ENCODE data around the gene VSIG8.

VSIG8 gene

DNA sequence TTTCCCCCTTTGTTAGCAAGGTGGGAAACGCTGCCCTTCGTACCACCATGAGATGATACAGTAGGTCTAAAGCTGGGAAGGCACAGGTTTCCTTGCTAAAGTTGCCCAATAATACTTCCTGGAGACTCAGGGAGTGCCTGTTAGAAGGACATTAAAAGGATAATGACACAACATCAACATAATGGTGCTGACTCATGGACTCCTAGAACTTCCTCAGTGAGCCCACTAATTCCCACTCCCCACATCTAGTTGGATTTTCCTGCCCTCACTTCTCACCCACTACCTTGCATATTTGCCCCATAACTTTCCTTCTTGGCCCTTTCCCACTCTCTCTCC is 20.0 kb upstream of the VSIG8 start:
- DNase-seq = no peak

DNA sequence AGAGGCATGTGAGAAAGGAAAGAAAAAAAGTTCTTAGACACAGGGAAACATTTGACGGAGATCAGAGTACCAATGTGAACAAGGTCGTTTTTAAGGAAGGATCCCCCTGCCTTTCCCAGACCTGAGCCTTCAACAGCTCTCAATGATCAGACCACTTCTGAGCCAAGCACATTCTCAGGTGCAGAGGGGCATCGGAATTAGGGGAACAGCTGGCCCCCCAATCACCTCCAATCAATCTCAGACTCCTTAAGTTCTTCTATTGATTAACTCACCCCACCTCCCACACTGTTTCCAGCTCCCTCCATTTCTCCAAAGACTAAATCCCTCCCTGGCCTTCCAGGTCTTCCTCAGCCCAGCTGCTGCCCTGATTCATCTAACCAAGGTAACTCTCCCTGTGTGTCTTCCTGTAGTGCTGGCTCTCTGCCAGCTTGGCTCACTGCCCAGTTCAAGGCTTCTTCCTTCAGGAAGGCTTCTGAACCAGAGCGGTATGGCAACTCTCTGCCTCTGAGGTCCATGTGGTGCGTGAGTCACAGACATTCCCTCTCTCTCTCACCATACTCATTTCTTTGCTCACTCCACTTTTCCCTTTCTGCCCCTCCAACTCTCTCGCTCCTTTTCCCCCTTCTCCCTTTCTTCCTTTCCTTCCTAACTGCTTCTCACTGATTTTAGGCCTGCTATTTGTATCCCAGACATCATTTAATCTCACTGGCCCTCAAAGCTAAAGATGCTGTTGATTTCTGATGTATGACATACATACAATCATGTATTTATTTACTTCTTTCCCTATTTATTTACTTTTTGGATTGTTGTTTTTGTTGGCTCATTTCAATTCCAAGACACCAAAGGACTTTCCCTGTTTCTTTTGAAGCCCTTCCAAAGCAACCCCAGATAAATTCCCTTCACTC is 19.4 kb upstream of the VSIG8 start:
- DNase-seq = peak; percentile 94

DNA sequence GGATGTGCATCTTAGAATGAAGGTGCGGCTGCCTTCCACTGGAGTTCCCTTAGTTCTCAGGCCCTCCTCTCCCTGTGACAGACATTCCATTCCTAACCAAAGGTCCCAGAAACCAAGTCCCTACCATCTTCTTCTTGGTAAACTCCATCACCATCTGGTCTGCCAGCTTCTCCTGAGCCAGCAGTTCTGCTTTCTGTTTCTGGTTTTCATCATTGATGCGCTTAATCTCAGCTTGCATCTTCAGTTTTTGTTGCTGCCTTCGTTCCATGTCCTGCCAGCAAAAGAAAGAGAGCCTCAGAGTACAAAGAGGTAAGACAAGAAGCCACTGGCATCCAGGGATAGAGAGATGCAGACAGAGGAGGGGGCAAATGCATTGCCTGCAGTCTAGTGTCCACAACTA is 18.0 kb upstream of the VSIG8 start:
- no peak for DNase-seq

DNA sequence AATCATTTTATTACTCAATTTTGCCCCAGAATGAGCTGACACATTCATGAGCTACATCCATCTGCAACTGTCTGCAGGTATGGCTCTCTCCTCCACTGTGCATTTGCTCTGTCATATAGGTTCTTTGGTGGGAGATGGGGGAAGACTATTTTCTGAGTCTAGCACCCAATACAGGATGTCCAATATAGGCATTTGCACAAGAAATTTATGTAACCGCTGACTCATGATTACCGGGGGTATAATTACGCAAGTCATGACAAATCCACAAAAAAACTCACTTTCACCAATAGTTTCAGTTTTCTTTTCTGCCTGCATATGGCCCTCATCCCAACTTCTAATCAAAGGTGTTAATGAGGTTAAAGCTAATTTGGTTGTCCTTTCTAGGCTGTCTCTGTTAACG is 17.5 kb upstream of the VSIG8 start:
- DNase-seq = no peak

DNA sequence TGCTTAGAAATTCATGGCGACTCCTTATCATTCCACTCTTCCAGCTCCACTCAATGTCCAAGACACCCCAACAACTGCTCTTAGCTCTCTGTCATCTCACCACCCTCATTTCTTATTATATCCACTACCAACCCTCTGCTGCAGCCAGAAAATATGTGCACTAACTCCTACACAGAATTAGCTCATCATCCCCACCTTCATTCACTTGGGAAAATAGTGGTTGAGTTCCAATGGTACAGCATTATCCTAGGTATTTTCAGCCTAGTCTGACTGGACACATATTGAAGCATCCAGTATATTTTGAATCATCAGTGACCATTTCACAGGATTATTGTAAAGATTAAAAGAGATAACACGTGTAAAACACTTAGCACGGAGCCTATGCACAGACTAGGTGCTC is 16.7 kb upstream of the VSIG8 start:
- DNase-seq = no peak

DNA sequence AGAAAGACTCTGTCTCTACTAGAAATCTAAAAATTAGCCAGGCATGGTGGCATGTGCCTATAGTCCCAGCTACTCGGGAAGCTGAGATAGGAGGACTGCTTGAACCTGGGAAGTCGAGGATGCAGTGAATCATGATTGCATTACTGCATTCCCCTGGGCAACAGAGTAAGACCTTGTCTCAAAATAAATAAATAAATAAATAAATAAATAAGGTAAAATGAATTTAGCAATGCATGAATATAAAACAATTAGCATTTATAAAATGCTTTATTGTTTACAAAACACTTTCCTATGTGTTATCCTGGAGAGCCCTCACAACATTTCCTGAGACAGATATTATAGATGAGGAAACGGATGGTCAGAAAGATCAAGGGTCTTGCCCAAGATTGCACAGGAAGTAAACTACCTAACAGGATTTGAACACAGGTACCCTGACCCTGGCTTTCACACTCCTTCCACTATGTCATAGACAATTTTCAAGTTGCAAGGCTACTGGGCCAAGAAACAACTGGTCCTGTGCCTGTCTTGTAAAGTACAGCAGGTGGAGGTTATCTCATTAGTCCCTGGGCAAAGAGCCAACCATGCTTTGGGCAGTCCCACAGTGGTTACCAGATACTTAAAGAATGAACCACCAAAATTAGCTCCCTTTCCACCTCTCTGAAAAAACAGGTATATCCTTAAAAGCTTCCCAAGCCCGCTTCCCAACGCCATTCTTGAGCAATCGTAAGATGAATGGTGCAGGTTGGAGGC is 15.4 kb upstream of the VSIG8 start:
- DNase-seq = peak; percentile 30

GRCh38 chr1:159873530-159874143 is 11.2 kb upstream of the VSIG8 start:
- DNase-seq = no peak

DNA sequence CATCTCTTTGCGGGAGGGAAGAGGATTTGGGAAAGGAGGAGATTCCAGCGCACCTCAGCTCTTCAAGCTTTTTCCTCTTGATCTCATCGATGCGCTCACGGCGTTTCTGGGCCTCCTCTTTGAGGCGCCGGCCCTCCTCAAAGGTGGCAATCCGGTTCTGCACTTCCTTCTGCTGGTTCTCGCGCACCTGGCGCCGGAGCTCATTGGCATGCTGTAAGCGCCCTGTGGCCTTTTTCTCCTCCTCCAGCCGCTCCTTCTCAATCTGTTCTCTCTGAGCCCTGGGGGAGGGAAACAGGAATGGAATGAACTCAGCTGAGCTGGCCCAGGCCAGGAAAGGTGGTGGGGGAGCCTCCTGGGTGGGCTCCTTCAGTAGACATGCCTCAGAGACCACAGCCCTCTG is 10.4 kb upstream of the VSIG8 start:
- DNase-seq = no peak

- DNase-seq = no peak
These were observed 8.2 kb upstream of the VSIG8 start for GRCh38 chr1:159870704-159871103.

GRCh38 chr1:159869607-159870006 is 7.2 kb upstream of the VSIG8 start:
- no peak for DNase-seq

DNA sequence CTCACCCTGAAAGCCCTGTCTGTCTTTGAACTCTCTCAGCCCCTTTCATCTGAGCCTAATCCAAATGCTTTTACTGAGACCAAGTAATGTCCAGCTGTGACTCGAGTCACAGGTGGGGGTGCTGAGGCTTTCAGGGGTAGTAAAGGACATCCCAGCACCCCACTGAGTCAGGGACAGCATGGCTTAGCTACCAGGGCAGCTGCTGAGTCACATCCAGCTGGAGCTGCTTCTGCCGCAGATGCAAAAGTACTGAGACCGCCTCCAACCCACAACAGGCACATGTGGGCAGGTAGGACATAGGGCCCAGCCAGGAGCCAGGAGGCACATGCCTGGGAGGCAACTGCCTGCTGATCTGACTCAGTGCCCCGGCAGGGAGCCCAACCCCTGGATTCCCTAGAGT is 6.7 kb upstream of the VSIG8 start:
- DNase-seq = no peak

DNA sequence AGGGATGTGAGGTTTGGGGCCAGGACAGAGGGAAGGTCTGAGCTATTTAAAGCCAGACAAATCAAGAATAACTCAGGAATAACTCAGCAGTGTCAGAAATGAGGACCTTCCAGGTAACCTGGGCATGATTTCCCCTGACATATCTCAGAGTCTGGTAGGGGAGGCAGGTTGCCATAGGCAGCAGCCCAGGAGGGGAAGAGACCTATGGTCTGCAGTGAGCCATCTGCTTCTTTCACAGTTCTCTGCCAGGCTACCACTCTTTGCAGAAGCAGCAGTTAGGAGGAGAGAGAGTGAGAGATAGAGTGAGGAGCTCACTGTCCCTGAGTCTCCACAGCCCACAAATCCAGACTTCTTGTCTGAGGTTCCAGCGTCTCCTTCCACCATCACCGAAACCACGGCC is 6.3 kb upstream of the VSIG8 start:
- DNase-seq = no peak

DNA sequence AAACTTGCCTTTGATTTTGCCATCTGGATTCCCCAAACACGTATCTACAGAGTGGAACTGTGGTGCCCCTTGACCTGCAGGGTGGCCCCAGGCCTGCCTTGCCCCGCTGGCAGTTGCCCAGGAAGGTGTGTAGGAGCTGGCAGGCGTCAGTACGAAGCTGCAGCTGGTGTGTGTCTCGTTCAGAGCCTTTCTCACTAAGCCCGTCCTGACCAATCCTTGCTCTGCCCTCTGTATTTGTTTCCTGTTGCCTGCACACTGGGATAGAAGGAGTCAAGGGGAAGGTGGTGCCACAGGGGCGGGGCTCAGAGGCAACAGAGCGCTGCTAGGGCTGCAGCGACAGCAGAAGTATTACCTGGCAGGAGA is 5.2 kb upstream of the VSIG8 start:
- peak; percentile 92 for DNase-seq

GRCh38 chr1:159866905-159867663 is 4.6 kb upstream of the VSIG8 start:
- no peak for DNase-seq

DNA sequence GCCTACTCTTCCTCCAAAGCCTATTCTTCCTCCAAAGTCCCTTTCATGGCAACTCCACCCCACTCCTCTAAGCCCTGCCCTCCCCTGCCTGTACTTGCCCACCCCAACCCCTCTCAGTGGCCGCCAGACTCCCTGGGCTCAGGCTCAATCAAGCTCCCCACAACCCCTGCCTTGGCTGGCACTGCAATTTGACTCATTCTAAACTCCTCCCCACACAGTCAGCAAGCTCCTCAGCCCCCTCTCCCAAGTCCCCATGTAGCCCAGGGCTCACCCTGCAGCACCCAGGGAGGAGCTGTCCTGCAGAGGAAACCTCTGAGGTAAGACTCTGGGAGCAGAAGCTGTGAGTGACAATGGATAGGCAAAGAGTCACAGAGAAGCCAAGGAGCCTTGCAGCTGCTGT is 3.6 kb upstream of the VSIG8 start:
- no peak for DNase-seq

DNA sequence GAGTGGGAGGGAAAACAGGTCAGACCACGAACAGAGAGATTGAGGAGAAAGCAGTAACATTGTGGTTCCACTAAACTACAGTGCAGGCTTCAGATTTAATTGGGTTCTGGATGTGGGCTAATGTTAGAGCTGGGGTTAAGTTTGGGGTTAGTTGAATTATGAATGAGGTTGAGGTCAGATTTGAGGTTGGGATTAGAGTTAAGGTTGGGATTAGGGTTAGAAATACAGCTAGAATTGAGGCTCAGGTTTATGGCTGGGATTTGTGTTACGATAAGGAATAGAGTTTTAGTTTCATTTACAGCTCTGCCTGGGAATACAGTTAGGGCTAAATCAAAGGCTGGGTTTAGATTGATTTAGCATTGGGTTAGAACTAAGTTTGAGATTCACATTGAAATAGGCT is 1.8 kb upstream of the VSIG8 start:
- DNase-seq = no peak

- DNase-seq = no peak
These were observed 426 bp downstream of the VSIG8 start for GRCh38 chr1:159862031-159862430.

DNA sequence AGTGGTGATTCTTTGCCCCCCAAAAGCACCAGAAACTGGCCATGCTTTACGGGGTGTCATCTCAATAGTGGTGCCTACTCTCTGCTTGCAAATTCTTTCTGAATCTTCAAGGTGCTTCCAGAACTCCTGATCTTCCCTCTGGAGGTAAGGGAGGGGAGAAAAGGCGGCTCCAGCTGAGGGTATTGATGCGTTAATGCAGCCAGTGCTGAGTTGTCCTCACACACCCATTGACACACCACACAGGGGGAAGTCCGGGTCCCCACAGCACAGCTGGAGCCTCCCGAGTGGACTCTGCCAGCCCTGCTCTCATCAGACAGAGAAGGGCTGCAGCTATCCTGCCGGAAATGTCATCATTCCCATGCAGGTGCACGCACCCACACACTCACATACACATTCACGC is 1.2 kb downstream of the VSIG8 start:
- DNase-seq = no peak

GRCh38 chr1:159860456-159860855 is 2.0 kb downstream of the VSIG8 start:
- no peak for DNase-seq

DNA sequence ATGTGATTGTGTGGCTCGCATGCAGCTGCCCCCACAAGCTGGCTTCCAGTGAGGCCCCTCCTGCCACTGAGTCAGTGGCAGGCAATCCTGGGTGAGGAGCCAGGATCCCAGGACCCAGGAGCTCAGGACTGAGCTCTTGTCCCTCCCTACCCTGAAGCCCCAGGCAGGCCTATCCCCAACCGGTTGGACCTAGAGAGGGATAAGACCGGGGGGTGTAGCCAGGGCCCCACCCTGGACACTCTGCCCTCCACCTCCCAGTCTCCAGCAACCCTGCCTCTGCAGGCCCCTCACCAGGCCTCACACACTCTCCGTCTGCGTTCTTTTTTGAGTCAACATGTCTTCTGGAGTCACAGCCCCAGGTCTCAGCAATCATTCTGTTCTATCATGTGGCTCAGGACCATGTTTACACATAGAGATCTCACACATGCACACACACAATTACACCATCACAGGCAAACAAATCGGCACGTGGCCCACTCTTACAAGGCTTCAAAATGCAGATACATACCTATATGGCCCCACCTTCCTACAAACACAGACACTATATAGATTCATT is 2.6 kb downstream of the VSIG8 start:
- DNase-seq = no peak

- DNase-seq = no peak
These were observed 4.6 kb downstream of the VSIG8 start for GRCh38 chr1:159857889-159858288.

DNA sequence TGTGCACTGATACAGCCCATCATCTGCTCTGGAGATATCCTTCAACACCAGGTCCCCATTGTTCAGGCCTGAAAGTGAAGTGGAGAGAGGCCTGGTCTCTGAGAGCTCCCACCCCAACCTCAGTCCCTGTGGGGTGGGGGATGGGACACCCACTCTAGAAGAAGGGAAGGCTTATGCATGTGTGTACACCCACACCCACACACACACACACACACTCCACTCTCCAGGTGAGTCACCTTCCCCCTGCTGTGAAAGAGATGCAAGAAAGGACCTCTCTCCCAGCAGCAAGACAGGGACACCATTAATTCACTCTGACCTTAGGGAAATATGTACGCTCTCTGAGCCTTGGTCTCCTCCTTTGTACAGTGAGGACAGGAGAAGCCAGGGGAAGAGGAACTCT is 5.9 kb downstream of the VSIG8 start:
- no peak for DNase-seq

DNA sequence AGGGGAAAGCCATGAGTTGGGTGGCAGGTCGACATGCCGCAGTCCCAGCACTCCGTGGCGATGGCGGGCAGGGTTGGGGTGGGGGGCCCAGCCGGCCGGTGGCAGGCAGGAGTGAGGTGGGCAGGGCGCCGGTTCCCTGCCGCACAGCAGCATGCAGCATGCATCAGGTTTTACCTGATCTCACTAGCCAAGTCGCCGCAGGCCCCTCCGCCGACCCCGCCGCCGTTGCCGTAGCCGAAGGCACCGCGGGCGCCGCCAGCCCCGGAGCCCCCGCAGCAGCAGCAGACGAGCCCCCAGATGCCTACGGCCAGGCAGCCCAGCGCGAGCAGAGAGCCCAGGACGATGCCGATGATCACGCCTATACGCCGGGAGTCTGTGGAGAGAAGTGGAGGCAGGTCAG is 6.7 kb downstream of the VSIG8 start:
- no peak for DNase-seq

Data from NCI-H2029 (cell line).